ENCODE measurements around the gene ST8SIA4. TPM values are rescaled to one million over a fixed set of nuclear protein-coding genes. Genes with fewer than 3 reads are reported as not detected.

Gene ST8SIA4
- total RNA-seq (2021; ENCODE audit: unreplicated experiment): 0.41 TPM
- polyA plus RNA-seq (2012; ENCODE audit: insufficient read length): 0.34 TPM
- Bru-seq, nascent RNA: percentile 26 among the genes with signal in this experiment
- percentile 22 among the genes with signal in this experiment for BruChase-seq, experiment 1, labeled RNA remaining after a 2-hour chase
- percentile 26 among the genes with signal in this experiment for BruChase-seq, experiment 2, labeled RNA remaining after a 6-hour chase
- long read RNA-seq, full-length matches to known transcripts: 1 of 1 reads
- long read RNA-seq, partial matches to known transcripts: 0 of 1 reads
- long read RNA-seq, other reads (novel, unspliced or antisense): 0 of 1 reads

- in situ Hi-C loops (cut with HindIII; ENCODE audit: low pct_unique_long_range_greater_than_20kb, low sequenced_read_pairs): no loop called here
These were observed at the start of gene ST8SIA4 for GRCh38 chr5:100903039-100903887. ST8SIA4 (minus strand) TSS chr5:100903282; CDS start chr5:100902955, 327 bp downstream.

More at GRCh38 chr5:100903039-100903887, at the start of gene ST8SIA4:
- TF ChIP-seq POLR2AphosphoS5 (IDR thresholded peaks at IDR 0.05; ENCODE audit: low read depth, low read length) (no peak), TCF7L2 (IDR thresholded peaks at IDR 0.05; ENCODE audit: low read depth, low read length) (no peak), CTCF (IDR thresholded peaks at IDR 0.05) (no peak), REST (IDR thresholded peaks at IDR 0.05; ENCODE audit: insufficient read depth in 1 of 2, low read depth in 2 of 2, low read length in 1 of 2) (no peak), SIN3A (IDR thresholded peaks at IDR 0.05; ENCODE audit: borderline replicate concordance, insufficient read depth, low read depth, low read length) (no peak)
- ChIA-PET POLR2A (interaction anchor here (0.6 kb wide), 1 partner anchor 1264 kb away, joined by 3 read pairs; no protein-coding TSS in a partner anchor), CTCF (interaction anchor here (0.5 kb wide), 1 partner anchor 19 kb away, joined by 3 read pairs; no protein-coding TSS in a partner anchor)
- no peak within 1 kb of the TSS for H3K27ac ChIP-seq (ENCODE audit: low read length)
- H3K4me1 ChIP-seq (ENCODE audit: control insufficient read depth, insufficient read depth, low read length): peaks cover 4% of the 10 kb centered on the region
- no peaks in the 10 kb centered on the region for H3K36me3 ChIP-seq (ENCODE audit: control insufficient read depth, insufficient read depth, low read length)
- intact Hi-C loops (cut with micrococcal nuclease; ENCODE audit: unreplicated experiment): no loop called here
- no peak for DNase-seq (ENCODE audit: low read depth, low spot score)
- H3K4me3 ChIP-seq (ENCODE audit: low read depth in 2 of 2, low read length in 2 of 2): peak within 1 kb of the TSS; percentile 44 to 66
- BruUV-seq (replicated peaks): no TSS peak
- H3K27me3 ChIP-seq (ENCODE audit: control insufficient read depth, insufficient read depth, low read length): peaks cover 21% of the 10 kb centered on the region
- H3K9me3 ChIP-seq (ENCODE audit: control insufficient read depth, insufficient read depth, low read depth, low read length): no peaks in the 10 kb centered on the region
- peak; percentile 87 for ATAC-seq

Measured in Panc1 (cell line).